OCI-LY3 (cell line): ENCODE results near the gene RAB31.

Experiments used
- CTCF ChIP-seq: fragments of 200-600, 300-600 bp; sonication (generic); IDR thresholded peaks from 2 replicates; pipeline ENCODE4 v1.5.1; 2014; ENCODE audit warnings: antibody characterized with exemption, low read length, low read depth
- EZH2phosphoT487 ChIP-seq: fragments of 200-600 bp; shearing (Covaris generic); IDR thresholded peaks from 2 replicates; pipeline ENCODE4 v1.6.1; 2018; ENCODE audit warnings: antibody characterized with exemption, mixed run types, low read depth

GRCh38 chr18:9735879-9736278 lies 27.8 kb downstream of the RAB31 start:
- TF ChIP-seq CTCF = no peak
- TF ChIP-seq EZH2phosphoT487 = no peak
